AG04450 (cell line): ENCODE measurements around the gene ARHGAP15. TPM values are rescaled to one million over a fixed set of nuclear protein-coding genes. Genes with fewer than 3 reads are reported as not detected.

Source experiments
- CTCF ChIA-PET: fragments of 300-600, 350-600 bp; formaldehyde crosslinking; extraction: SDS; loops from one replicate; lab custom pipeline; 2022; ENCODE audit warnings: antibody characterized with exemption, inconsistent platforms; lab: Charles Lee
- POLR2A ChIA-PET: fragments of 350-600 bp; formaldehyde crosslinking; extraction: SDS; loops from one replicate; lab custom pipeline; 2021; ENCODE audit warnings: antibody characterized with exemption, inconsistent platforms; lab: Yijun Ruan, JAX
- DNase-seq: peaks from one replicate; pipeline ENCODE4 v3.0.0-alpha.2; 2011; ENCODE audit warnings: low read depth, low spot score
- H3K27ac ChIP-seq: one replicate; pipeline ENCODE4 v1.5.1; 2012; ENCODE audit warnings: low read depth, low read length, control low read depth
- H3K27me3 ChIP-seq: one replicate; pipeline ENCODE4 v1.6.0; 2012; ENCODE audit warnings: low read length; ENCODE audit not compliant: control insufficient read depth, insufficient read depth
- H3K4me3 ChIP-seq: 2 replicates; pipeline ENCODE4 v1.5.1; 2011; ENCODE audit warnings: mild to moderate bottlenecking, low read depth, low read length, control low read depth
- H3K9me3 ChIP-seq: 2 replicates; pipeline ENCODE4 v1.5.1; 2012; ENCODE audit warnings: low read length; ENCODE audit not compliant: control insufficient read depth, insufficient read depth
- polyA plus RNA-seq: library from polyadenylated mRNA; depleted of rRNA; stranded (reverse); fragments of >200 nt; gene quantifications from 2 replicates; pipeline ENCODE4 v1.2.3, GENCODE V29; 2011
- TF ChIP-seq, protein P1 (sequence below): IDR thresholded peaks from 2 replicates; pipeline ENCODE4 v1.5.1; 2011; ENCODE audit warnings: low read depth, low read length, control low read depth, inconsistent platforms

Gene ARHGAP15
- polyA plus RNA-seq, 1 experiment, result not detected

DNA sequence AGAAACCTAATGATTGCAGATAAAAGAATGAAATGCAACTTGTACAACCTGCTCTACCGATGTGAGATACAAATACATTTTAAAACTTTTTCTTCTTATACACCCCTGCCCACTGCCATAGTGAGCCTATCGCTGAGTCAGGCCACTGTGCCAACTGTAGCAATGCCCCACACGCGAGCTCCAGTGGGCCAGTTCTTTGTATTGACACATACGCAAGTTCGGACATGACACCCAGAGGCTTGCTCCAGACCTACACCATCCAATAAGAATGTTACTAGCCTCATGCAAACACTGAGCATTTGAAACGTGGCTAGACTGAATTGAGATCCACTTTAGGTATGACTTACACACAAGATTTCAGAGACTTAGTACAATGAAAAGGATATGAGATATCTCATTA, 340.1 kb downstream of the ARHGAP15 start:
- H3K4me3 ChIP-seq, result no peak overlapping the region
- TF ChIP-seq, protein P1, sequence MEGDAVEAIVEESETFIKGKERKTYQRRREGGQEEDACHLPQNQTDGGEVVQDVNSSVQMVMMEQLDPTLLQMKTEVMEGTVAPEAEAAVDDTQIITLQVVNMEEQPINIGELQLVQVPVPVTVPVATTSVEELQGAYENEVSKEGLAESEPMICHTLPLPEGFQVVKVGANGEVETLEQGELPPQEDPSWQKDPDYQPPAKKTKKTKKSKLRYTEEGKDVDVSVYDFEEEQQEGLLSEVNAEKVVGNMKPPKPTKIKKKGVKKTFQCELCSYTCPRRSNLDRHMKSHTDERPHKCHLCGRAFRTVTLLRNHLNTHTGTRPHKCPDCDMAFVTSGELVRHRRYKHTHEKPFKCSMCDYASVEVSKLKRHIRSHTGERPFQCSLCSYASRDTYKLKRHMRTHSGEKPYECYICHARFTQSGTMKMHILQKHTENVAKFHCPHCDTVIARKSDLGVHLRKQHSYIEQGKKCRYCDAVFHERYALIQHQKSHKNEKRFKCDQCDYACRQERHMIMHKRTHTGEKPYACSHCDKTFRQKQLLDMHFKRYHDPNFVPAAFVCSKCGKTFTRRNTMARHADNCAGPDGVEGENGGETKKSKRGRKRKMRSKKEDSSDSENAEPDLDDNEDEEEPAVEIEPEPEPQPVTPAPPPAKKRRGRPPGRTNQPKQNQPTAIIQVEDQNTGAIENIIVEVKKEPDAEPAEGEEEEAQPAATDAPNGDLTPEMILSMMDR, result no peak
- H3K27me3 ChIP-seq, result no peaks in the 10 kb centered on the region
- CTCF ChIA-PET, result no interaction called here
- no peak overlapping the region for H3K27ac ChIP-seq
- no peaks in the 10 kb centered on the region for H3K9me3 ChIP-seq
- POLR2A ChIA-PET, result no interaction called here
- no peak for DNase-seq

DNA sequence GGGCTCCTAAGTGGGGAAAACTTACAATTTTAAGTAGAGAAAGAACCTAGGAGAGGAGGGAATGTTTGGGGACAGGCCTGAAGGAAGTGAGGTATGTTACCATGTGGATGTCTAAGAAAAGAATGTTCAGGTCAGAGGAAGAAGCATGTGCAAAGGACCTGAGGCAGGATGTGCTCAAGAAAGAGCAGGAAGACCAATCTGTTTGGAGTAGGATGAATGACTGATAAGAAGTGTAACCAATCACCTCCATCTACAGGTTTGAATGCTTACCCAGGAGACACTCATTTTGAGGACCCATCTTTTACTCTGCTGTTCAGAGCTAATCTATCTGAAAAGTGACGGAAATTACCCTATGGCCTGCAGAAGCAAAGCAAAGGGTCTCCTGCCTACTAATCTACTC, 342.3 kb downstream of the ARHGAP15 start:
- H3K9me3 ChIP-seq, result no peaks in the 10 kb centered on the region
- no peak overlapping the region for H3K27ac ChIP-seq
- ChIA-PET POLR2A (no interaction called here), CTCF (no interaction called here)
- DNase-seq, result no peak
- H3K4me3 ChIP-seq, result no peak overlapping the region
- TF ChIP-seq, protein P1, result no peak
- no peaks in the 10 kb centered on the region for H3K27me3 ChIP-seq

DNA sequence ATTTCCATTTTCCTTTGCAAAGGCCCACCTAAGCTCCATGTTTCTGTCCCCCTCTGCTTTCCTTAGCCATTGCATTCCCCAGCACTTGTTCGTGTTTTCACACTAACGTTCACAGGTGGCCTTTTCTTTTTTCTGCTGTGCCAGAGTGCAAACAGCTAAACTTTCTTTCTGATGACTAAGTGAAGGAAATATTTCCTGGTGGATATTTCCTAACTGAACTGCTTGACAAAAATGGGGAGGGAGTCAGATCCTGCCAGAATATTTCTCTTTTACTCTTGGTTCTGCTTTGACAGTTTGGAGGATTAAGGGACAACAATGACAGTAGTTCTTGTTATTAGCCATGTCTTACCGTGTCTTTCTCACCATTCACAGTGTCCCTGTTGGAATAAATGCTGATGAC, 344.0 kb downstream of the ARHGAP15 start:
- H3K27ac ChIP-seq, result no peak overlapping the region
- DNase-seq, result no peak
- TF ChIP-seq, protein P1, result no peak
- H3K4me3 ChIP-seq, result no peak overlapping the region
- ChIA-PET CTCF (no interaction called here), POLR2A (interaction anchor here (0.9 kb wide), 1 partner anchor 16 kb away, joined by 4 read pairs; no protein-coding TSS in a partner anchor)
- H3K9me3 ChIP-seq, result no peaks in the 10 kb centered on the region
- H3K27me3 ChIP-seq, result no peaks in the 10 kb centered on the region

DNA sequence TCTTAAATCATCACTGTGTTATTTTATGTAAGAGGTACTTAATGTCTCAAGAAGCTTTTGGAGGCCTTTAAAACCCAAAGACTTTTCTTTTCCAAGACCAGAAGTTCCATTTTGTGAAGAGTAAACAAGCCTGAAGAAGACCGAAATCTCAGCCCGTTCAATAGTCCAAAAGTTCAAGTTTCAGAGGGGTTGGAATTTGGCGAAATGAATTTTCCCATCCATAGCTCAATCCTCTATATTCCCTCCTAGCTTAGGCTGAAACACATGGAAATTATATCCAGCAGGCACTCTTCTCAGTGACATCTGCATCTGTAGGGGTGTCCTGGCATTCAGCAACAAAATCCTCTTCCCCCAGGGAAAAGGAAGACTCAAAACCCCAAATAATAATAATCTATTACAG, 344.6 kb downstream of the ARHGAP15 start:
- Histone ChIP-seq H3K9me3 (no peaks in the 10 kb centered on the region), H3K27me3 (no peaks in the 10 kb centered on the region), H3K4me3 (no peak overlapping the region), H3K27ac (no peak overlapping the region)
- DNase-seq, result no peak
- TF ChIP-seq, protein P1, result no peak
- CTCF ChIA-PET, result no interaction called here
- POLR2A ChIA-PET, result no interaction called here

DNA sequence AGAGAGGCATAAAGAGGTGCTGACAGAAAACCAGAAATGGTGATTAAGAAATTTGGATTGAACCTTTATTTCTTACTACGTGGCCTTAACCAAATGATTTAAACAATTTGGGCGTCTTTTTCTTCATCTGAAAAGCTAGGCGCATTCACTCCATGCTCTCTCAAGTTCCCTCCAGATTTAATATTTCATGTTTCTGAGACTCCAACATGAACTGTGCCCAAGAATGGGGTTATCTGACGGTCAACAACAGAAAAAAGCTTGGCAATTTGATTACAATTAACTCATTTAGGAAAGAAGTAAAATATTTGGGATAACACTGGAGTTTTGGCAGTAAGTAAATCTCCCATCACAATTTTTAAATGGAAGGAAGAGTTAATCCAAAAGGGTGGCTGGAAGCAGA, 345.4 kb downstream of the ARHGAP15 start:
- Histone ChIP-seq H3K9me3 (no peaks in the 10 kb centered on the region), H3K27ac (no peak overlapping the region), H3K27me3 (no peaks in the 10 kb centered on the region), H3K4me3 (no peak overlapping the region)
- ChIA-PET POLR2A (no interaction called here), CTCF (interaction anchor here (1.0 kb wide), 1 partner anchor 38 kb away, joined by 3 read pairs; no protein-coding TSS in a partner anchor)
- TF ChIP-seq, protein P1, result no peak
- no peak for DNase-seq
